Activated CD8-positive, alpha-beta memory T cell treated with anti-CD3 and anti-CD28 coated beads, Interleukin-2, amount 50 U/mL, for 4 hours (primary cell): ENCODE results near the gene BTN1A1.
"Not testable (repeated sequence)": the region's sequence is repeated elsewhere in the genome, so short reads cannot be mapped to it uniquely, and the experiment has no call there.

Source experiments
- DNase-seq: peaks from one replicate; pipeline ENCODE4 v3.0.0-alpha.2; 2020

Gene BTN1A1

GRCh38 chr6:26500102-26500501 lies at the start of gene BTN1A1:
Gene BTN1A1, plus strand, starts transcription at chr6:26500303. Its CDS starts 984 bp downstream, at chr6:26501287.
- DNase-seq, result no peak

- no peak for DNase-seq
These were observed 47.4 kb upstream of the BTN1A1 start for GRCh38 chr6:26452631-26453235.

GRCh38 chr6:26454631-26455030 lies 45.5 kb upstream of the BTN1A1 start:
- DNase-seq, result no peak

GRCh38 chr6:26455357-26455970 lies 44.6 kb upstream of the BTN1A1 start:
- DNase-seq, result no peak

GRCh38 chr6:26457264-26457805 lies 42.8 kb upstream of the BTN1A1 start:
- no peak for DNase-seq

- DNase-seq, result peak; percentile 47
These were observed 42.1 kb upstream of the BTN1A1 start, which contains the start of gene BTN2A1 for GRCh38 chr6:26457806-26458688. Gene BTN2A1, plus strand, starts transcription at chr6:26457955. Its CDS starts 682 bp downstream, at chr6:26458637.

- no peak for DNase-seq
These were observed 40.9 kb upstream of the BTN1A1 start for GRCh38 chr6:26459023-26459810.

- not testable (repeated sequence) for DNase-seq
These were observed 38.8 kb upstream of the BTN1A1 start for GRCh38 chr6:26461353-26461752.

- no peak for DNase-seq
These were observed 36.1 kb upstream of the BTN1A1 start for GRCh38 chr6:26464014-26464413.

- no peak for DNase-seq
These were observed 35.5 kb upstream of the BTN1A1 start for GRCh38 chr6:26464416-26465131.

GRCh38 chr6:26465776-26466175 lies 34.3 kb upstream of the BTN1A1 start:
- DNase-seq, result no peak

- no peak for DNase-seq
These were observed 31.3 kb upstream of the BTN1A1 start for GRCh38 chr6:26468829-26469228.

GRCh38 chr6:26470643-26471042 lies 29.5 kb upstream of the BTN1A1 start:
- DNase-seq, result no peak

- DNase-seq, result no peak
These were observed 28.1 kb upstream of the BTN1A1 start for GRCh38 chr6:26471970-26472369.

- DNase-seq, result no peak
These were observed 27.4 kb upstream of the BTN1A1 start for GRCh38 chr6:26472549-26473290.

GRCh38 chr6:26473429-26473757 lies 26.7 kb upstream of the BTN1A1 start:
- DNase-seq, result no peak

GRCh38 chr6:26473758-26474438 lies 26.2 kb upstream of the BTN1A1 start:
- peak; percentile 77 for DNase-seq

GRCh38 chr6:26474439-26474881 lies 25.6 kb upstream of the BTN1A1 start:
- no peak for DNase-seq

GRCh38 chr6:26475823-26476729 lies 24.0 kb upstream of the BTN1A1 start:
- no peak for DNase-seq

- no peak for DNase-seq
These were observed 23.2 kb upstream of the BTN1A1 start for GRCh38 chr6:26476896-26477295.
